NB4 (cell line): ENCODE measurements around the gene OTP.
"Not testable (repeated sequence)": the region's sequence is repeated elsewhere in the genome, so short reads cannot be mapped to it uniquely, and the experiment has no call there.

Experiments
- DNase-seq: peaks from one replicate; pipeline ENCODE4 v3.0.0; 2010; ENCODE audit warnings: low read depth
- H3K4me3 ChIP-seq: one replicate; pipeline ENCODE4 v1.5.1; 2011; ENCODE audit warnings: mild to moderate bottlenecking, low read depth, low read length, moderate library complexity
- MYC ChIP-seq: IDR thresholded peaks from 2 replicates; pipeline ENCODE4 v1.6.1; 2011; ENCODE audit warnings: low read depth, low read length
- POLR2A ChIP-seq: IDR thresholded peaks from 2 replicates; pipeline ENCODE4 v1.6.1; 2011; ENCODE audit warnings: mild to moderate bottlenecking; ENCODE audit not compliant: insufficient read length; ENCODE audit errors: extremely low read depth
- TF ChIP-seq, protein P1 (sequence below): IDR thresholded peaks from one replicate; pipeline ENCODE4 v1.5.1; 2012; ENCODE audit warnings: low read depth, low read length
- TF ChIP-seq, protein P2 (sequence below): IDR thresholded peaks from 2 replicates; pipeline ENCODE4 v1.6.1; 2011; ENCODE audit warnings: low read depth, low read length

The OTP gene

DNA sequence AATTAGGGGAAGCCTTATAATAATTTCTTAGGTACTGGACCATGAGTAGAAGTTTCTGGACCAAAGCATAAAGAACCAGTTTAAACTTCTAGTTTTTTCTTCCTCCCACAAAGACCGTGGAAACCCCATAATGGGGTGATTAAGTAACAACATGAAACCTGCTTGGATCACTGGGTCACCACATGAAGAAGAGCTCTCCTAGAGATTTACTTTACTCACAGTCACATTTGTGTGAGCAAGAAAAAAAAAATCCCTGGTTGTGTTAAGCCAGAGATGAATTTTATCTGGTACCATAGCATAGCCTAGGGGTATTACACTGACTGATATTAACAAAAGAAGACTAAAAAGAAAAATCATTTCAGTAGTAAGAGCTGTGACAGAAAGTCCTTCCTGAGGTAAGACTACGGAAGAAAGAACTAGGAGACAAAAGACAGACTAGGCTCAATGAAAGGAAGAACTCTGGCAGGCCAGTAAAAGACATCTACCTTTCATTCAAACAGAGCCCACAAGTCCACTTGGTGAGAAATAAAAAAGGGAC, 15.2 kb downstream of the OTP start:
- H3K4me3 ChIP-seq: no peak overlapping the region
- TF ChIP-seq, protein P1, sequence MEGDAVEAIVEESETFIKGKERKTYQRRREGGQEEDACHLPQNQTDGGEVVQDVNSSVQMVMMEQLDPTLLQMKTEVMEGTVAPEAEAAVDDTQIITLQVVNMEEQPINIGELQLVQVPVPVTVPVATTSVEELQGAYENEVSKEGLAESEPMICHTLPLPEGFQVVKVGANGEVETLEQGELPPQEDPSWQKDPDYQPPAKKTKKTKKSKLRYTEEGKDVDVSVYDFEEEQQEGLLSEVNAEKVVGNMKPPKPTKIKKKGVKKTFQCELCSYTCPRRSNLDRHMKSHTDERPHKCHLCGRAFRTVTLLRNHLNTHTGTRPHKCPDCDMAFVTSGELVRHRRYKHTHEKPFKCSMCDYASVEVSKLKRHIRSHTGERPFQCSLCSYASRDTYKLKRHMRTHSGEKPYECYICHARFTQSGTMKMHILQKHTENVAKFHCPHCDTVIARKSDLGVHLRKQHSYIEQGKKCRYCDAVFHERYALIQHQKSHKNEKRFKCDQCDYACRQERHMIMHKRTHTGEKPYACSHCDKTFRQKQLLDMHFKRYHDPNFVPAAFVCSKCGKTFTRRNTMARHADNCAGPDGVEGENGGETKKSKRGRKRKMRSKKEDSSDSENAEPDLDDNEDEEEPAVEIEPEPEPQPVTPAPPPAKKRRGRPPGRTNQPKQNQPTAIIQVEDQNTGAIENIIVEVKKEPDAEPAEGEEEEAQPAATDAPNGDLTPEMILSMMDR: no peak
- TF ChIP-seq, protein P2, sequence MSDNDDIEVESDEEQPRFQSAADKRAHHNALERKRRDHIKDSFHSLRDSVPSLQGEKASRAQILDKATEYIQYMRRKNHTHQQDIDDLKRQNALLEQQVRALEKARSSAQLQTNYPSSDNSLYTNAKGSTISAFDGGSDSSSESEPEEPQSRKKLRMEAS: no peak
- TF ChIP-seq MYC (no peak), POLR2A (no peak)
- no peak for DNase-seq

DNA sequence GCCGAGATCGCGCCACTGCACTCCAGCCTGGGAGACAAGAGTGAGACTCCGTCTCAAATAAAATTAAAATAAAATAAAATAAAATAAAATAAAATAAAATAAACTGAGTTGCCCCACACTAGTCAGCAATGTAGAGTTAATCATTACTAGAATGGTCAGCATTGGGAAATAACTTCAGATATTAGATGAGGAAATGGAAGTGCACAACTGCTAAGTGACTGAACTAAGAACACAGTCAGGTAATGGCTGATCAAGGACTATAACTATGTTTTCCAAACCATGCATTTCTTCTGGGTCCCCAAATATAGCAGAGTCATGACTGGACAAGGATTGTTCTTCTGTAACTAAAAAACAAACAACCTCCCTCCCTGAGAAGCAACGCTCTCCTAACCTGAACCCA, 17.1 kb downstream of the OTP start:
- no peak overlapping the region for H3K4me3 ChIP-seq
- DNase-seq: no peak
- no peak for TF ChIP-seq MYC
- TF ChIP-seq POLR2A: no peak
- TF ChIP-seq, protein P1: no peak
- TF ChIP-seq, protein P2: no peak

DNA sequence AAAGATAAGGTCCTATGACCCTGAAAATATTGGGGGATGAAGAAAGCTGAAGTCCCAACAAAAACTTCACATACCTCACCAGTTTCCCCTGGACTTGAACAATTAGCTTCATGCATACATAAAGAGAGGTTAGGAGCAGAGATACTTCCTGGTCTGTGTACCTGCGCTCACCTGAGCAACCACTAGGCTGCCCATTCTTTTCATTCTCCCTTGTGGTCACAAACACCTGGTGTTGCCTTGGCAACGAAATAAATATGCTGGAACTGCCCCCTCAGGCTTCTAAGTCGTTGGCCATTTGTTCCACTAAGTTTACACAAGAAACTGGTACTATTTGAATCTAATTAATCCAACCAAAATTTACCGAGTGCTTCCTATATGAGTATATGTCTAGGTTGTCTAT, 18.1 kb downstream of the OTP start:
- no peak for DNase-seq
- TF ChIP-seq, protein P2: no peak
- TF ChIP-seq MYC: no peak
- no peak for TF ChIP-seq POLR2A
- TF ChIP-seq, protein P1: no peak
- H3K4me3 ChIP-seq: no peak overlapping the region

DNA sequence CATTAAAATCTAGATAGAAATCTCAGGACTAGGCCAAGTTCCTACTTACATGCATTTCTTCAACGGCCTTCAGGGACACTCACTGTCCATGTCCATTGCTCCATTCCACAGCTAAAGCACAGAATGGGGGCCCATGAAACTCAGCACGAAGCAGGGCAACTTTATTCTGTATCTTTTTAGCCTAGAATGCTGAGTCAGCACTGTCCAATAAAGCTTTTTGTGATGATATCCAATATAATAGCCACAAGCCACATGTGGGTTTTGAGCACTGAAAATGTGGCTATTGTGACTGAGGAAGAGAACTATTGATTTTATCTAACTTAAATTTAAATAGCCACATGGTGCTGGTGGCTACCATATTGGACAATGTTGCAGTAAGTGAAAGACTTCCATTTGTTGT, 21.6 kb downstream of the OTP start:
- TF ChIP-seq MYC: no peak
- TF ChIP-seq POLR2A: no peak
- TF ChIP-seq, protein P1: no peak
- TF ChIP-seq, protein P2: no peak
- DNase-seq: no peak
- H3K4me3 ChIP-seq: no peak overlapping the region

DNA sequence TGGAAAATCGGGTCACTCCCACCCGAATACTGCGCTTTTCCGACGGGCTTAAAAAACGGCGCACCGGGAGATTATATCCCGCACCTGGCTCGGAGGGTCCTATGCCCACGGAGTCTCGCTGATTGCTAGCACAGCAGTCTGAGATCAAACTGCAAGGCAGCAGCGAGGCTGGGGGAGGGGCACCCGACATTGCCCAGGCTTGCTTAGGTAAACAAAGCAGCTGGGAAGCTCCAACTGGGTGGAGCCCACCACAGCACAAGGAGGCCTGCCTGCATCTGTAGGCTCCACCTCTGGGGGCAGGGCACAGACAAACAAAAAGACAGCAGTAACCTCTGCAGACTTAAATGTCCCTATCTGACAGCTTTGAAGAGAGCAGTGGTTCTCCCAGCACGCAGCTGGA, 29.6 kb downstream of the OTP start:
- DNase-seq, H3K4me3 ChIP-seq: not testable (repeated sequence)

DNA sequence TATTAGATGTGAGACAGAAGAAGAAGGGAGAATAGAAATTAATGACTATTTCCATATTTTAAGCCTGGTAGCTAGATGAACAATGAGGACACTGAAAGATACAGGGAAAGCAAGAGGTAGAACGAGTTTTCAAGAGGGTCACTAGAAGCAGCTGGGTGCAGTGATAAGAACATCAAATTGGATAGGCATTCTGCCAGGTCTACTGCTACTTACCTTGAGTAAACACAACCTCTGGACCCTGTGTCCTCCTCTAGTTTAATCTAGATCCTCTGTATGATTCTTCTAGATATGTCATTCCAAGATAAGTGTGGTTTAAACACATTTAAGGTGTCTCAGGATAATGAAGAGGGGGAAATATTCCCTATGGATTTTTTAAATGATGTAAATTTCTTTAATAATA, 31.2 kb downstream of the OTP start:
- DNase-seq: no peak
- no peak overlapping the region for H3K4me3 ChIP-seq
- TF ChIP-seq MYC (no peak), POLR2A (no peak)
- TF ChIP-seq, protein P2: no peak
- TF ChIP-seq, protein P1: no peak
